ENCODE data around the gene CD300H. TPM values are rescaled to one million over a fixed set of nuclear protein-coding genes. Genes with fewer than 3 reads are reported as not detected.

The CD300H gene
- total RNA-seq, 4 donors from 2014 or later, result not detected

- WGBS, 2 donors, result 82 to 83% methylated on average over 5 of the region's 5 CpGs
- H3K4me3 ChIP-seq, result no peak overlapping the region
- no peaks in the 10 kb centered on the region for H3K27me3 ChIP-seq
- TF ChIP-seq CTCF (IDR thresholded peaks at IDR 0.05) (no peak), EP300 (IDR thresholded peaks at IDR 0.05) (no peak), POLR2A (IDR thresholded peaks at IDR 0.05) (no peak)
- H3K27ac ChIP-seq, result no peak overlapping the region
- no peak for DNase-seq (ENCODE audit: low spot score in 2 of 2)
- no peaks in the 10 kb centered on the region for H3K36me3 ChIP-seq
- H3K9me3 ChIP-seq, result peaks cover 0 to 9% (median 0%) of the 10 kb centered on the region in 4 donors
- H3K4me1 ChIP-seq, result no peaks in the 10 kb centered on the region
These were observed 36.5 kb downstream of the CD300H start for GRCh38 chr17:74530831-74531150.

- no peak for TF ChIP-seq POLR2A (IDR thresholded peaks at IDR 0.05)
- no peak for DNase-seq (ENCODE audit: low spot score in 2 of 2)
- 73 to 83% methylated on average over 4 to 5 of the region's 5 CpGs for WGBS, 2 donors
- no peak overlapping the region for H3K27ac ChIP-seq
- no peak overlapping the region for H3K4me3 ChIP-seq
- no peaks in the 10 kb centered on the region for H3K4me1 ChIP-seq
- no peaks in the 10 kb centered on the region for H3K9me3 ChIP-seq
- H3K27me3 ChIP-seq, result no peaks in the 10 kb centered on the region
- no peaks in the 10 kb centered on the region for H3K36me3 ChIP-seq
These were observed 38.1 kb downstream of the CD300H start for GRCh38 chr17:74529243-74529642.

GRCh38 chr17:74528491-74529199 lies 38.7 kb downstream of the CD300H start:
- TF ChIP-seq CTCF (IDR thresholded peaks at IDR 0.05), result no peak
- TF ChIP-seq EP300 (IDR thresholded peaks at IDR 0.05), result peak; percentile 61 to 79
- no peak for TF ChIP-seq POLR2A (IDR thresholded peaks at IDR 0.05)
- no peaks in the 10 kb centered on the region for H3K36me3 ChIP-seq
- DNase-seq (ENCODE audit: low spot score in 2 of 2), result peak in 1 of 2 donors; percentile 54
- 80 to 81% methylated on average over 8 of the region's 8 CpGs for WGBS, 2 donors
- H3K9me3 ChIP-seq, result peaks cover 0 to 5% (median 0%) of the 10 kb centered on the region in 4 donors
- peak overlapping the region in 1 of 4 donors; percentile 5 for H3K27ac ChIP-seq
- no peaks in the 10 kb centered on the region for H3K27me3 ChIP-seq
- H3K4me3 ChIP-seq, result no peak overlapping the region
- no peaks in the 10 kb centered on the region for H3K4me1 ChIP-seq

- H3K9me3 ChIP-seq, result peaks cover 0 to 14% (median 0%) of the 10 kb centered on the region in 4 donors
- H3K4me3 ChIP-seq, result no peak overlapping the region
- TF ChIP-seq CTCF (IDR thresholded peaks at IDR 0.05) (no peak), POLR2A (IDR thresholded peaks at IDR 0.05) (no peak), EP300 (IDR thresholded peaks at IDR 0.05) (no peak)
- no peaks in the 10 kb centered on the region for H3K27me3 ChIP-seq
- H3K4me1 ChIP-seq, result no peaks in the 10 kb centered on the region
- WGBS, 2 donors, result 85 to 92% methylated on average over 8 of the region's 8 CpGs
- H3K36me3 ChIP-seq, result no peaks in the 10 kb centered on the region
- DNase-seq (ENCODE audit: low spot score in 2 of 2), result no peak
- H3K27ac ChIP-seq, result peak overlapping the region in 1 of 4 donors; percentile 33
These were observed 39.6 kb downstream of the CD300H start for GRCh38 chr17:74527756-74528155.

GRCh38 chr17:74527081-74527480 lies 40.2 kb downstream of the CD300H start:
- DNase-seq (ENCODE audit: low spot score in 2 of 2), result no peak
- H3K4me3 ChIP-seq, result no peak overlapping the region
- no peaks in the 10 kb centered on the region for H3K4me1 ChIP-seq
- H3K9me3 ChIP-seq, result peaks cover 0 to 19% (median 0%) of the 10 kb centered on the region in 4 donors
- no peaks in the 10 kb centered on the region for H3K27me3 ChIP-seq
- 85 to 90% methylated on average over 5 of the region's 5 CpGs for WGBS, 2 donors
- H3K27ac ChIP-seq, result no peak overlapping the region
- no peaks in the 10 kb centered on the region for H3K36me3 ChIP-seq
- TF ChIP-seq POLR2A (IDR thresholded peaks at IDR 0.05) (no peak), EP300 (IDR thresholded peaks at IDR 0.05) (no peak), CTCF (IDR thresholded peaks at IDR 0.05) (no peak)

All from tibial nerve (tissue), 4 donors.